Measurements from ENCODE around the gene THAP8.

Gene THAP8

DNA sequence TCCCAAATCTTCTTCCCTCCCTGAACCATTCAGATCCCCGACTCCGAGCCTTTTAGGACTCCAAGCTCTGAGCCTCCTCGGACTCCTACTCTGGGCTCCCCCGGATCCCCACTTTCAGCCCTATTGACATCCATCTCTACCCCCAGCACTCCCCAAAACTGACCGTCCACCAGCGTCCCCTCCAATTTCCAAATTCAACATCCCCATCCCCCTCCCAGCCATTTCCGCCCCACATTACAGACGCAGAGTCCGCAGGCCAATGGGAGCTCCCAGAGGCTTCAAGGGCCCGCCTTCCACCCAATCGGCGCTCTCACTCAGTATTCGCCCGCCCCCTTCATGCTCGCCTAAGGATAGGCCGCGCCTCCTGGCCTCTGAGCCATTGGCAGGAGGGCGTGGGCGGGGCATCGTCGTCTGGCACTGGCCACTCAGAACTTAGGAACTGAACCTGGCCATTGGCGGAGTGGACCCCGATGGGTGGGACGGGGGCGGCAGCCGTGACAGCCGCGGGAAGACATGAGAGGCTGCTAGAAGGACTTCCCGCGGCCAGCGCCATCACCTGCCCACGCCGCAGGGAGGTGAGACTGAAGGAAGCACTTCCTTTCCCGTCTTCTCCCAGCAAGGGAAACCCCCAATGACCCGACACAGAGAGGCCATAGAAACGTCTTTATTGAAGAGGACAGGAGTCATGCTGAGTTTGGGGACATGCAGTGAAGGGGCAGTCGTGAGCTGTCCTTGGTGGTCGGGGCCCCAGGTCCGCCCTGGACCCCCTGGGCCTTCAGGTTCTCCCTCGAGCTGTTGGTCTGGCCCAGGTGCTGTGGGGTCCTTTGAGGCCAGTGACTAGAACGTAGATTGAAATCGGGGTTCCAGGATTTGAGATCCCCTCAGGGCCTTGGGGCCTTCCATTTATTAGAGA lies 39.8 kb downstream of the THAP8 start, which contains the start of gene ALKBH6 (continued):
- TF ChIP-seq, protein P1, sequence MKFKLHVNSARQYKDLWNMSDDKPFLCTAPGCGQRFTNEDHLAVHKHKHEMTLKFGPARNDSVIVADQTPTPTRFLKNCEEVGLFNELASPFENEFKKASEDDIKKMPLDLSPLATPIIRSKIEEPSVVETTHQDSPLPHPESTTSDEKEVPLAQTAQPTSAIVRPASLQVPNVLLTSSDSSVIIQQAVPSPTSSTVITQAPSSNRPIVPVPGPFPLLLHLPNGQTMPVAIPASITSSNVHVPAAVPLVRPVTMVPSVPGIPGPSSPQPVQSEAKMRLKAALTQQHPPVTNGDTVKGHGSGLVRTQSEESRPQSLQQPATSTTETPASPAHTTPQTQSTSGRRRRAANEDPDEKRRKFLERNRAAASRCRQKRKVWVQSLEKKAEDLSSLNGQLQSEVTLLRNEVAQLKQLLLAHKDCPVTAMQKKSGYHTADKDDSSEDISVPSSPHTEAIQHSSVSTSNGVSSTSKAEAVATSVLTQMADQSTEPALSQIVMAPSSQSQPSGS (tag by site-specific recombination; IDR thresholded peaks at IDR 0.05; ENCODE audit: low read depth) = no peak
- TF ChIP-seq, protein P2, sequence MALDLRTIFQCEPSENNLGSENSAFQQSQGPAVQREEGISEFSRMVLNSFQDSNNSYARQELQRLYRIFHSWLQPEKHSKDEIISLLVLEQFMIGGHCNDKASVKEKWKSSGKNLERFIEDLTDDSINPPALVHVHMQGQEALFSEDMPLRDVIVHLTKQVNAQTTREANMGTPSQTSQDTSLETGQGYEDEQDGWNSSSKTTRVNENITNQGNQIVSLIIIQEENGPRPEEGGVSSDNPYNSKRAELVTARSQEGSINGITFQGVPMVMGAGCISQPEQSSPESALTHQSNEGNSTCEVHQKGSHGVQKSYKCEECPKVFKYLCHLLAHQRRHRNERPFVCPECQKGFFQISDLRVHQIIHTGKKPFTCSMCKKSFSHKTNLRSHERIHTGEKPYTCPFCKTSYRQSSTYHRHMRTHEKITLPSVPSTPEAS (tag by site-specific recombination; IDR thresholded peaks at IDR 0.05) = peak; percentile 8; the same call in 1 of the 2 replicates
- TF ChIP-seq SCRT2 (tag by site-specific recombination; IDR thresholded peaks at IDR 0.05) = no peak
- TF ChIP-seq ZNF791 (tag by site-specific recombination; IDR thresholded peaks at IDR 0.05) = no peak
- TF ChIP-seq ZNF350 (tag by site-specific recombination; IDR thresholded peaks at IDR 0.05) = no peak
- no peak for TF ChIP-seq GFI1B (tag by site-specific recombination; IDR thresholded peaks at IDR 0.05)
- TF ChIP-seq ZNF175 (tag by site-specific recombination; IDR thresholded peaks at IDR 0.05) = no peak
- peak; percentile 100 for TF ChIP-seq ZNF341 (tag by site-specific recombination; IDR thresholded peaks at IDR 0.05; ENCODE audit: low read depth)
- peak; percentile 99 for TF ChIP-seq ZNF335 (tag by site-specific recombination; conservative IDR thresholded peaks at IDR 0.05)
- TF ChIP-seq, protein P3, sequence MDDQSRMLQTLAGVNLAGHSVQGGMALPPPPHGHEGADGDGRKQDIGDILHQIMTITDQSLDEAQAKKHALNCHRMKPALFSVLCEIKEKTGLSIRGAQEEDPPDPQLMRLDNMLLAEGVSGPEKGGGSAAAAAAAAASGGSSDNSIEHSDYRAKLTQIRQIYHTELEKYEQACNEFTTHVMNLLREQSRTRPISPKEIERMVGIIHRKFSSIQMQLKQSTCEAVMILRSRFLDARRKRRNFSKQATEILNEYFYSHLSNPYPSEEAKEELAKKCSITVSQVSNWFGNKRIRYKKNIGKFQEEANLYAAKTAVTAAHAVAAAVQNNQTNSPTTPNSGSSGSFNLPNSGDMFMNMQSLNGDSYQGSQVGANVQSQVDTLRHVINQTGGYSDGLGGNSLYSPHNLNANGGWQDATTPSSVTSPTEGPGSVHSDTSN (CRISPR knock-in tag; IDR thresholded peaks at IDR 0.05) = no peak
- TF ChIP-seq ZNF626 (tag by site-specific recombination; IDR thresholded peaks at IDR 0.05) = no peak
- no peak for TF ChIP-seq ZNF23 (tag by site-specific recombination; IDR thresholded peaks at IDR 0.05; ENCODE audit: borderline replicate concordance)
- TF ChIP-seq ZNF140 (tag by site-specific recombination; IDR thresholded peaks at IDR 0.05) = no peak
- TF ChIP-seq ZNF610 (tag by site-specific recombination; IDR thresholded peaks at IDR 0.05; ENCODE audit: borderline replicate concordance) = no peak; the same call in 1 of the 2 replicates
- TF ChIP-seq ZNF621 (tag by site-specific recombination; IDR thresholded peaks at IDR 0.05) = no peak
- TF ChIP-seq, protein P4, sequence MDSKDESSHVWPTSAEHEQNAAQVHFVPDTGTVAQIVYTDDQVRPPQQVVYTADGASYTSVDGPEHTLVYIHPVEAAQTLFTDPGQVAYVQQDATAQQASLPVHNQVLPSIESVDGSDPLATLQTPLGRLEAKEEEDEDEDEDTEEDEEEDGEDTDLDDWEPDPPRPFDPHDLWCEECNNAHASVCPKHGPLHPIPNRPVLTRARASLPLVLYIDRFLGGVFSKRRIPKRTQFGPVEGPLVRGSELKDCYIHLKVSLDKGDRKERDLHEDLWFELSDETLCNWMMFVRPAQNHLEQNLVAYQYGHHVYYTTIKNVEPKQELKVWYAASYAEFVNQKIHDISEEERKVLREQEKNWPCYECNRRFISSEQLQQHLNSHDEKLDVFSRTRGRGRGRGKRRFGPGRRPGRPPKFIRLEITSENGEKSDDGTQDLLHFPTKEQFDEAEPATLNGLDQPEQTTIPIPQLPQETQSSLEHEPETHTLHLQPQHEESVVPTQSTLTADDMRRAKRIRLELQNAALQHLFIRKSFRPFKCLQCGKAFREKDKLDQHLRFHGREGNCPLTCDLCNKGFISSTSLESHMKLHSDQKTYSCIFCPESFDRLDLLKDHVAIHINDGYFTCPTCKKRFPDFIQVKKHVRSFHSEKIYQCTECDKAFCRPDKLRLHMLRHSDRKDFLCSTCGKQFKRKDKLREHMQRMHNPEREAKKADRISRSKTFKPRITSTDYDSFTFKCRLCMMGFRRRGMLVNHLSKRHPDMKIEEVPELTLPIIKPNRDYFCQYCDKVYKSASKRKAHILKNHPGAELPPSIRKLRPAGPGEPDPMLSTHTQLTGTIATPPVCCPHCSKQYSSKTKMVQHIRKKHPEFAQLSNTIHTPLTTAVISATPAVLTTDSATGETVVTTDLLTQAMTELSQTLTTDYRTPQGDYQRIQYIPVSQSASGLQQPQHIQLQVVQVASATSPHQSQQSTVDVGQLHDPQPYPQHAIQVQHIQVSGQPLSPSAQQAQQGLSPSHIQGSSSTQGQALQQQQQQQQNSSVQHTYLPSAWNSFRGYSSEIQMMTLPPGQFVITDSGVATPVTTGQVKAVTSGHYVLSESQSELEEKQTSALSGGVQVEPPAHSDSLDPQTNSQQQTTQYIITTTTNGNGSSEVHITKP (tag by site-specific recombination; IDR thresholded peaks at IDR 0.05) = peak; percentile 100
- TF ChIP-seq ZNF571 (tag by site-specific recombination; IDR thresholded peaks at IDR 0.05) = no peak
- no peak for TF ChIP-seq GLI2 (tag by site-specific recombination; IDR thresholded peaks at IDR 0.05; ENCODE audit: borderline replicate concordance, low read depth)
- TF ChIP-seq ZNF157 (tag by site-specific recombination; IDR thresholded peaks at IDR 0.05) = no peak
- no peak for TF ChIP-seq ZNF555 (tag by site-specific recombination; conservative IDR thresholded peaks at IDR 0.05)
- TF ChIP-seq ZNF521 (tag by site-specific recombination; IDR thresholded peaks at IDR 0.05) = no peak
- TF ChIP-seq, protein P5, sequence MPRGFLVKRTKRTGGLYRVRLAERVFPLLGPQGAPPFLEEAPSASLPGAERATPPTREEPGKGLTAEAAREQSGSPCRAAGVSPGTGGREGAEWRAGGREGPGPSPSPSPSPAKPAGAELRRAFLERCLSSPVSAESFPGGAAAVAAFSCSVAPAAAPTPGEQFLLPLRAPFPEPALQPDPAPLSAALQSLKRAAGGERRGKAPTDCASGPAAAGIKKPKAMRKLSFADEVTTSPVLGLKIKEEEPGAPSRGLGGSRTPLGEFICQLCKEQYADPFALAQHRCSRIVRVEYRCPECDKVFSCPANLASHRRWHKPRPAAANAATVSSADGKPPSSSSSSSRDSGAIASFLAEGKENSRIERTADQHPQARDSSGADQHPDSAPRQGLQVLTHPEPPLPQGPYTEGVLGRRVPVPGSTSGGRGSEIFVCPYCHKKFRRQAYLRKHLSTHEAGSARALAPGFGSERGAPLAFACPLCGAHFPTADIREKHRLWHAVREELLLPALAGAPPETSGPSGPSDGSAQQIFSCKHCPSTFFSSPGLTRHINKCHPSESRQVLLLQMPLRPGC (tag by site-specific recombination; IDR thresholded peaks at IDR 0.05) = peak; percentile 62; the same call in 1 of the 2 replicates
- no peak for TF ChIP-seq ZNF664 (tag by site-specific recombination; IDR thresholded peaks at IDR 0.05)
- TF ChIP-seq, protein P6, sequence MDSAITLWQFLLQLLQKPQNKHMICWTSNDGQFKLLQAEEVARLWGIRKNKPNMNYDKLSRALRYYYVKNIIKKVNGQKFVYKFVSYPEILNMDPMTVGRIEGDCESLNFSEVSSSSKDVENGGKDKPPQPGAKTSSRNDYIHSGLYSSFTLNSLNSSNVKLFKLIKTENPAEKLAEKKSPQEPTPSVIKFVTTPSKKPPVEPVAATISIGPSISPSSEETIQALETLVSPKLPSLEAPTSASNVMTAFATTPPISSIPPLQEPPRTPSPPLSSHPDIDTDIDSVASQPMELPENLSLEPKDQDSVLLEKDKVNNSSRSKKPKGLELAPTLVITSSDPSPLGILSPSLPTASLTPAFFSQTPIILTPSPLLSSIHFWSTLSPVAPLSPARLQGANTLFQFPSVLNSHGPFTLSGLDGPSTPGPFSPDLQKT (IDR thresholded peaks at IDR 0.05; ENCODE audit: borderline replicate concordance, low read depth, low read length) = peak; percentile 93; the same call in 1 of the 2 replicates
- no peak for TF ChIP-seq HOXC10 (CRISPR knock-in tag; IDR thresholded peaks at IDR 0.05)
- no peak for TF ChIP-seq ZNF624 (tag by site-specific recombination; IDR thresholded peaks at IDR 0.05)
- TF ChIP-seq, protein P7, sequence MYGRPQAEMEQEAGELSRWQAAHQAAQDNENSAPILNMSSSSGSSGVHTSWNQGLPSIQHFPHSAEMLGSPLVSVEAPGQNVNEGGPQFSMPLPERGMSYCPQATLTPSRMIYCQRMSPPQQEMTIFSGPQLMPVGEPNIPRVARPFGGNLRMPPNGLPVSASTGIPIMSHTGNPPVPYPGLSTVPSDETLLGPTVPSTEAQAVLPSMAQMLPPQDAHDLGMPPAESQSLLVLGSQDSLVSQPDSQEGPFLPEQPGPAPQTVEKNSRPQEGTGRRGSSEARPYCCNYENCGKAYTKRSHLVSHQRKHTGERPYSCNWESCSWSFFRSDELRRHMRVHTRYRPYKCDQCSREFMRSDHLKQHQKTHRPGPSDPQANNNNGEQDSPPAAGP (tag by site-specific recombination; IDR thresholded peaks at IDR 0.05) = peak; percentile 74

Measured in HEK293 (cell line).